Trophoblast cell (in vitro differentiated cells and primary cell): Measurements from ENCODE around the gene LANCL2.
"Not testable (repeated sequence)": the region's sequence is repeated elsewhere in the genome, so short reads cannot be mapped to it uniquely, and the experiment has no call there.

Experiments used
- DNase-seq, 2 donors: peaks; one replicate each; pipeline ENCODE4 v3.0.0-alpha.2; 2016
- H2AFZ ChIP-seq: 2 replicates; pipeline ENCODE4 v1.6.1; 2013; ENCODE audit warnings: low read length, moderate library complexity, mild to moderate bottlenecking; ENCODE audit not compliant: insufficient read depth, poor library complexity
- H2AK5ac ChIP-seq: 2 replicates; pipeline ENCODE4 v1.6.1; 2013; ENCODE audit warnings: mild to moderate bottlenecking, low read length
- H2BK120ac ChIP-seq: 2 replicates; pipeline ENCODE4 v1.6.1; 2013; ENCODE audit warnings: low read length, mild to moderate bottlenecking, moderate library complexity; ENCODE audit not compliant: insufficient read depth, poor library complexity
- H2BK12ac ChIP-seq: 2 replicates; pipeline ENCODE4 v1.6.1; 2013; ENCODE audit warnings: mild to moderate bottlenecking, low read length, moderate library complexity
- H2BK5ac ChIP-seq: 2 replicates; pipeline ENCODE4 v1.6.1; 2013; ENCODE audit warnings: low read length, low read depth, moderate library complexity, mild to moderate bottlenecking; ENCODE audit not compliant: poor library complexity
- H3K14ac ChIP-seq: 2 replicates; pipeline ENCODE4 v1.6.1; 2013; ENCODE audit warnings: mild to moderate bottlenecking, low read length
- H3K18ac ChIP-seq: 2 replicates; pipeline ENCODE4 v1.6.1; 2013; ENCODE audit warnings: mild to moderate bottlenecking, low read length
- H3K23ac ChIP-seq: 2 replicates; pipeline ENCODE4 v1.6.1; 2013; ENCODE audit warnings: low read length
- H3K27ac ChIP-seq: 2 replicates; pipeline ENCODE4 v1.5.1; 2013; ENCODE audit warnings: low read depth, mild to moderate bottlenecking, inconsistent platforms, low read length, moderate library complexity
- H3K27me3 ChIP-seq: 2 replicates; pipeline ENCODE4 v1.6.1; 2013; ENCODE audit warnings: inconsistent platforms, mild to moderate bottlenecking, low read length, moderate library complexity; ENCODE audit not compliant: insufficient read depth
- H3K36me3 ChIP-seq, 2 experiments: 1 replicate in 1 of 2; 2 replicates in 1 of 2; pipeline ENCODE4 v1.6.1; 2013; ENCODE audit warnings: low read length in 2 of 2, mild to moderate bottlenecking in 2 of 2, moderate library complexity in 1 of 2; ENCODE audit not compliant: insufficient read depth in 2 of 2, control insufficient read depth in 1 of 2
- H3K4ac ChIP-seq: 2 replicates; pipeline ENCODE4 v1.6.1; 2013; ENCODE audit warnings: low read depth, mild to moderate bottlenecking, low read length, moderate library complexity
- H3K4me1 ChIP-seq, 2 experiments: 1 replicate in 1 of 2; 2 replicates in 1 of 2; pipeline ENCODE4 v1.6.1; 2013; ENCODE audit warnings: low read length in 2 of 2, mild to moderate bottlenecking in 2 of 2, moderate library complexity in 1 of 2; ENCODE audit not compliant: insufficient read depth in 2 of 2, control insufficient read depth in 1 of 2
- H3K4me2 ChIP-seq: 2 replicates; pipeline ENCODE4 v1.6.1; 2013; ENCODE audit warnings: inconsistent platforms, mild to moderate bottlenecking, low read length, moderate library complexity
- H3K4me3 ChIP-seq: 2 replicates; pipeline ENCODE4 v1.5.1; 2013; ENCODE audit warnings: mild to moderate bottlenecking, low read depth, low read length, inconsistent platforms
- H3K79me1 ChIP-seq: one replicate; pipeline ENCODE4 v1.6.1; 2013; ENCODE audit warnings: low read length
- H3K79me2 ChIP-seq: 2 replicates; pipeline ENCODE4 v1.6.1; 2013; ENCODE audit warnings: low read length, mild to moderate bottlenecking; ENCODE audit not compliant: control insufficient read depth, insufficient read depth, poor library complexity
- H3K9ac ChIP-seq: 2 replicates; pipeline ENCODE4 v1.6.1; 2013; ENCODE audit warnings: mild to moderate bottlenecking, low read length
- H3K9me3 ChIP-seq: 2 replicates; pipeline ENCODE4 v1.6.1; 2013; ENCODE audit warnings: low read depth, mild to moderate bottlenecking, control low read depth, inconsistent platforms, low read length; ENCODE audit not compliant: insufficient read depth
- H4K12ac ChIP-seq: 2 replicates; pipeline ENCODE4 v1.6.1; 2013; ENCODE audit warnings: low read depth, mild to moderate bottlenecking, low read length, moderate library complexity
- H4K8ac ChIP-seq: 2 replicates; pipeline ENCODE4 v1.6.1; 2013; ENCODE audit warnings: low read depth, mild to moderate bottlenecking, low read length, moderate library complexity
- H4K91ac ChIP-seq: one replicate; pipeline ENCODE4 v1.6.1; 2013; ENCODE audit warnings: low read depth, mild to moderate bottlenecking, low read length, moderate library complexity
- WGBS: extraction: QIAGEN DNeasy Blood & Tissue Kit; methylation state at CpG from one replicate; pipeline ENCODE4 v1.1.7; 2013; ENCODE audit warnings: missing lambda C conversion rate; ENCODE audit not compliant: insufficient read length, insufficient coverage; ENCODE audit errors: extremely low coverage; 5-methylcytosine and 5-hydroxymethylcytosine counted together

The LANCL2 gene

GRCh38 chr7:55397617-55398016 is 32.5 kb downstream of the LANCL2 start:
- Histone ChIP-seq H3K4me1 (no peaks in the 10 kb centered on the region), H2AFZ (no peak overlapping the region), H3K18ac (no peak overlapping the region), H2BK120ac (no peak overlapping the region), H3K36me3 (peaks cover 3 to 4% of the 10 kb centered on the region in 2 experiments), H2AK5ac (no peak overlapping the region), H4K8ac (no peak overlapping the region), H3K14ac (no peak overlapping the region), H3K4ac (no peak overlapping the region), H3K27ac (no peak overlapping the region), H3K27me3 (no peaks in the 10 kb centered on the region), H2BK12ac (no peak overlapping the region), H3K4me3 (no peak overlapping the region), H3K79me2 (peaks cover 1% of the 10 kb centered on the region), H3K79me1 (no peaks in the 10 kb centered on the region), H4K91ac (no peak overlapping the region), H4K12ac (no peak overlapping the region), H3K23ac (no peak overlapping the region), H2BK5ac (no peak overlapping the region), H3K9ac (no peak overlapping the region), H3K4me2 (no peak overlapping the region), H3K9me3 (peaks cover 2% of the 10 kb centered on the region)
- DNase-seq, result no peak
- no CpG with 5 or more reads among the region's 3 CpGs for WGBS

DNA sequence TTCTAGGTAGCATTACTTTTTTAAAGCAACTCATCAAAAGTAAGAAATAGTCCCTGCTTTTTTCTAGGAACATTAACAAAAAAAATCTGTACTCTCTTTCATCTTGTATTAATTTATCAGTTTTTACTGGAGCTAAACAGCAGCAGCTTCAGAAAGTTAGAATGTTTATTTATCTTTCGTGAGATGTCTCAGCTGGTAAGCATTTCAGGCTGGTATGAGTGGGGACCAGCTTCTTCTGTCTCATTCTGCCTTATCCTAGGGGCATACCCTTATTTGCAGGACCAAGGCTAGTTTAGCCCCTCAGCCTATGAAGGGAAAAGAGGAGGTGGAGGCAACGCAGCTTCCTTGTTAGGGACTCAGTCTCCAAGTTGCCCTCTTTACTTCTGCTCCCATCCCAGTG is 35.1 kb downstream of the LANCL2 start:
- no peak overlapping the region for H3K27ac ChIP-seq
- H3K23ac ChIP-seq, result no peak overlapping the region
- no peak overlapping the region for H4K12ac ChIP-seq
- no peaks in the 10 kb centered on the region for H3K79me1 ChIP-seq
- peaks cover 1% of the 10 kb centered on the region for H3K79me2 ChIP-seq
- peaks cover 5 to 8% of the 10 kb centered on the region in 2 experiments for H3K36me3 ChIP-seq
- no CpG with 5 or more reads among the region's 2 CpGs for WGBS
- no peak for DNase-seq
- no peak overlapping the region for H3K18ac ChIP-seq
- H3K4me3 ChIP-seq, result no peak overlapping the region
- no peak overlapping the region for H3K9ac ChIP-seq
- H2AK5ac ChIP-seq, result no peak overlapping the region
- no peak overlapping the region for H3K14ac ChIP-seq
- no peak overlapping the region for H2AFZ ChIP-seq
- H2BK120ac ChIP-seq, result no peak overlapping the region
- H3K9me3 ChIP-seq, result peaks cover 2% of the 10 kb centered on the region
- H3K4ac ChIP-seq, result no peak overlapping the region
- no peak overlapping the region for H4K8ac ChIP-seq
- no peak overlapping the region for H2BK12ac ChIP-seq
- no peak overlapping the region for H4K91ac ChIP-seq
- H3K4me2 ChIP-seq, result no peak overlapping the region
- H2BK5ac ChIP-seq, result no peak overlapping the region
- H3K27me3 ChIP-seq, result no peaks in the 10 kb centered on the region
- no peaks in the 10 kb centered on the region for H3K4me1 ChIP-seq

DNA sequence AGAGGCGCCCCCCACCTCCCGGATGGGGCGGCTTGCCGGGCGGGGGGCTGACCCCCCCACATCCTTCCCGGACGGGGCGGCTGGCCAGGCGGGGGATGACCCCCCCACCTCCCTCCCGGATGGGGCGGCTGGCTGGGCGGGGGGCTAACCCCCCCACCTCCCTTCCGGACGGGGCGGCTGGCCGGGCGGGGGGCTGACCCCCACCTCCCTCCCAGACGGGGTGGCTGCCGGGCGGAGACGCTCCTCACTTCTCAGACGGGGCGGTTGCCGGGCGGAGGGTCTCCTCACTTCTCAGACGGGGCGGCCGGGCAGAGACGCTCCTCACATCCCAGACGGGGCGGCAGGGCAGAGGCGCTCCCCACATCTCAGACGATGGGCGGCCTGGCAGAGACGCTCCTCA is 37.4 kb downstream of the LANCL2 start:
- H2BK12ac ChIP-seq, H3K27ac ChIP-seq, H2AFZ ChIP-seq, H3K36me3 ChIP-seq, H3K23ac ChIP-seq, H2BK5ac ChIP-seq, DNase-seq, H4K12ac ChIP-seq, H3K4ac ChIP-seq, H4K8ac ChIP-seq, H3K9ac ChIP-seq, H4K91ac ChIP-seq, H3K14ac ChIP-seq, H3K18ac ChIP-seq, H3K79me2 ChIP-seq, H3K9me3 ChIP-seq, H3K4me3 ChIP-seq, H3K4me1 ChIP-seq, H2BK120ac ChIP-seq, H2AK5ac ChIP-seq, H3K4me2 ChIP-seq, H3K27me3 ChIP-seq, H3K79me1 ChIP-seq: not testable (repeated sequence)
- WGBS, result no CpG with 5 or more reads among the region's 35 CpGs

DNA sequence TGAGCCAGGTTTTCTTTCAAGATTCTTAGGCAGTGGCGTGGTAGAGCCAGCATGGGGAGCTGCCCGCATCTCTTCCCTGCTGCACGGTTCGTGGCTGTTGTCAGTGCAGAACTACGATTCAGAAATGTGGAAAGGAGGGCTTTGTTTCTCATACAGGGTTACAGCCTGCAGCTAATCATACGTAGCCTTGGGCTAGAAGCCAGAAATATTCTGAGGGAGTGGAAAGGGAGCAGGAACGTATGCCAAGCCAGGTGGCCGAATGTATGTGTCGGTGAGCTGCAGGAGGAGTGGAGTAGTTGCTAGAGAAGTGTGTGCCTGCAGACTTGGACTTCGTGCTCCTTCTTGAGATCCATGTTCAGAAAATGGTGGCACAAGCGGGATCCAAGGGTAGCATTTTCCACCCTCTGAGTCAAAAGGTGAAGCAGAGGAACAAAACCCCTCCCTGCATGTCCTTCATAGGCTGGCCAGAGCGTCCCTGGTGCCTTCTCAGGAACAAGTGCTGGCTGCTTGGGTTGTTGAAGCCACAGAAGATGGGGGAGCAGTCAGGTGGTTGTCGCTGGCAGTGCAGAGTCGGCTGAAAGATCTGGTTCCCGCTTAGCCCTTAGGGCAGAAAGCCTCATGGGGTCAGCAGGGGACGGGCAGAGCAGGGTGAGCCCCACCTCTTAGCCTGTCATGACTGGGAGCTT is 40.9 kb downstream of the LANCL2 start:
- H2BK5ac ChIP-seq, result no peak overlapping the region
- H3K9ac ChIP-seq, result no peak overlapping the region

More for the DNA sequence above, 40.9 kb downstream of the LANCL2 start:
- Histone ChIP-seq H2BK120ac (no peak overlapping the region), H3K79me2 (no peaks in the 10 kb centered on the region), H4K8ac (no peak overlapping the region), H3K36me3 (peaks cover 3 to 6% of the 10 kb centered on the region in 2 experiments), H3K4ac (no peak overlapping the region), H4K12ac (no peak overlapping the region), H3K27me3 (no peaks in the 10 kb centered on the region), H2AK5ac (no peak overlapping the region), H3K79me1 (no peaks in the 10 kb centered on the region), H4K91ac (no peak overlapping the region), H3K9me3 (peaks cover 2% of the 10 kb centered on the region), H3K18ac (no peak overlapping the region), H3K4me3 (no peak overlapping the region), H3K14ac (no peak overlapping the region), H3K4me1 (no peaks in the 10 kb centered on the region), H3K4me2 (no peak overlapping the region), H2AFZ (no peak overlapping the region), H3K23ac (no peak overlapping the region), H3K27ac (no peak overlapping the region), H2BK12ac (no peak overlapping the region)
- WGBS, result no CpG with 5 or more reads among the region's 16 CpGs
- peak; percentile 85 to 97 for DNase-seq
